ENCODE data around the gene ACTR3C.

DNA sequence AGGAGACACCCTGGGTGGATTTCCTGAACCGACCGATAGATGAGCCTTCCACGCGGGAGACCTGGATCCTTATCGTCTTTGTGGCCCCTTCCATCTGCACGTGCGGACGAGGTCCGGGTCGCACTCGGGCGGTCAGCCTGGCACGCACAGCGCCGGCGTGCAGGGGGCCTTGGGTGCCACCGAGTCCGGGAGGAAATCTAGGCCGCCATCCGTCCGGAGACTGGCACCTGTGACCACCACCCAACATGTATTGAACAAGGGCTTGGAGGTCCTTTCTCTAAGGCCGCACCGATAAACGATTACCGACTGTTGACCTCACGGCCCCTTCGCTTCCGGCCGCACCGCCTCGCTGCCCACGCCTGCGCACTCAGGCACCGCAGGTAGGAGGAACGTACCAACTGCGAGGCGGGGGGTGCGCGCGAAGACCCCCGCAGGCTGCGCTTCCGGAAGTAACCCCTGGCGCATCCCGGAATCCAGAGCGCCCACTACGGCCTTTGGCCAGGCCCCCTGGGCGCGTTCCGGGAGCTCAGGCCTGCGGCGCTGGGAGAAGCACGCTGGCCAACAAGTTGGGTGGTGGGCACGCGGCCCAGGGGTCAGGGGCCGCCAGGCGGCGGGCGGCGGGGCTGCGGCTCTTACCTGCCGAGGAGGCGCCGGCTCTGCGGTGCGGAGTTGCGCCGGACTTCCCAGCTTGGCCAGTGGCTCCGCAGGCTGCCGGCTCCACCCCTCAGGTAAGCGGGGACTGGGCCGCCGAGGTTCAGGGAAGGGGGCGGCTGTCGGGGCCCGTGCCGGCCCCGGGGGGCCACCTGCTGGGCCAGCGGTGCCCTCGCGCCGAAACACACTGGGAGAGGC, at the start of gene ACTR3C, which contains the start of gene LRRC61:
- TF ChIP-seq POLR2AphosphoS5 (IDR thresholded peaks at IDR 0.05; ENCODE audit: low read depth, low read length) (no peak), TAF1 (IDR thresholded peaks at IDR 0.05; ENCODE audit: borderline replicate concordance, insufficient read depth, low read length) (no peak), SIN3A (IDR thresholded peaks at IDR 0.05; ENCODE audit: borderline replicate concordance, insufficient read depth, low read length) (no peak)

Measured in PFSK-1 (cell line).